ENCODE measurements around the gene RLN2.

The RLN2 gene

GRCh38 chr9:5278486-5278885 is 26.0 kb downstream of the RLN2 start:
- no peak for TF ChIP-seq CTCF (IDR thresholded peaks at IDR 0.05)
- Histone ChIP-seq H3K9me3 (no peaks in the 10 kb centered on the region), H3K27ac (no peak overlapping the region), H3K4me1 (no peaks in the 10 kb centered on the region), H3K4me3 (no peak overlapping the region), H3K27me3 (no peaks in the 10 kb centered on the region), H3K36me3 (no peaks in the 10 kb centered on the region)
- DNase-seq, result no peak
- intact Hi-C loops (cut with DNase I; ENCODE audit: low total_unique reads), result no loop called here

GRCh38 chr9:5274770-5275169 is 29.7 kb downstream of the RLN2 start:
- H3K27ac ChIP-seq, result no peak overlapping the region
- no peak for TF ChIP-seq CTCF (IDR thresholded peaks at IDR 0.05)
- intact Hi-C loops (cut with DNase I; ENCODE audit: low total_unique reads), result no loop called here
- no peaks in the 10 kb centered on the region for H3K4me1 ChIP-seq
- no peak overlapping the region for H3K4me3 ChIP-seq
- H3K9me3 ChIP-seq, result no peaks in the 10 kb centered on the region
- no peak for DNase-seq
- no peaks in the 10 kb centered on the region for H3K27me3 ChIP-seq
- no peaks in the 10 kb centered on the region for H3K36me3 ChIP-seq

GRCh38 chr9:5269249-5269715 is 35.2 kb downstream of the RLN2 start:
- intact Hi-C loops (cut with DNase I; ENCODE audit: low total_unique reads), result no loop called here
- H3K4me3 ChIP-seq, result no peak overlapping the region
- DNase-seq, result no peak
- H3K27ac ChIP-seq, result no peak overlapping the region
- H3K4me1 ChIP-seq, result no peaks in the 10 kb centered on the region
- no peaks in the 10 kb centered on the region for H3K9me3 ChIP-seq
- TF ChIP-seq CTCF (IDR thresholded peaks at IDR 0.05), result no peak
- no peaks in the 10 kb centered on the region for H3K27me3 ChIP-seq
- H3K36me3 ChIP-seq, result no peaks in the 10 kb centered on the region

GRCh38 chr9:5265939-5266338 is 38.6 kb downstream of the RLN2 start:
- intact Hi-C loops (cut with DNase I; ENCODE audit: low total_unique reads), result no loop called here
- Histone ChIP-seq H3K4me1 (no peaks in the 10 kb centered on the region), H3K27me3 (no peaks in the 10 kb centered on the region), H3K36me3 (no peaks in the 10 kb centered on the region), H3K4me3 (no peak overlapping the region), H3K9me3 (no peaks in the 10 kb centered on the region), H3K27ac (no peak overlapping the region)
- no peak for TF ChIP-seq CTCF (IDR thresholded peaks at IDR 0.05)
- no peak for DNase-seq

GRCh38 chr9:5264219-5264595 is 40.3 kb downstream of the RLN2 start:
- Histone ChIP-seq H3K27ac (no peak overlapping the region), H3K27me3 (no peaks in the 10 kb centered on the region), H3K36me3 (no peaks in the 10 kb centered on the region), H3K4me1 (no peaks in the 10 kb centered on the region), H3K4me3 (no peak overlapping the region), H3K9me3 (no peaks in the 10 kb centered on the region)
- DNase-seq, result no peak
- TF ChIP-seq CTCF (IDR thresholded peaks at IDR 0.05), result no peak
- intact Hi-C loops (cut with DNase I; ENCODE audit: low total_unique reads), result no loop called here

Measured in tibial artery (tissue), 4 donors.